ENCODE measurements around the gene TLL2. TPM values are rescaled to one million over a fixed set of nuclear protein-coding genes. Genes with fewer than 3 reads are reported as not detected.
"Not testable (repeated sequence)": the region's sequence is repeated elsewhere in the genome, so short reads cannot be mapped to it uniquely, and the experiment has no call there.

The TLL2 gene
- total and polyA plus RNA-seq, 2 of the 4 experiments (the other 2 are of a cell fraction) = under 0.01 to 0.05 TPM

GRCh38 chr10:96548589-96548988 is 34.9 kb upstream of the TLL2 start:
- no peak overlapping the region for H2BK120ac ChIP-seq (ENCODE audit: low read depth, low read length)
- no peaks in the 10 kb centered on the region for H3K4me1 ChIP-seq (ENCODE audit: control insufficient read depth, insufficient read depth, low read length)
- no peak overlapping the region for H2AK9ac ChIP-seq (replicated peaks; ENCODE audit: low read depth, low read length, poor library complexity)
- H3K9ac ChIP-seq (ENCODE audit: low read depth, low read length) = no peak overlapping the region
- no CpG with 5 or more reads among the region's 5 CpGs for WGBS, 2 experiments (ENCODE audit: extremely low coverage in 2 of 2, insufficient read length in 1 of 2)
- no peak overlapping the region for H3K4me3 ChIP-seq (ENCODE audit: insufficient read depth, low read depth, low read length)
- no peak overlapping the region for H3K4ac ChIP-seq (ENCODE audit: low read depth, low read length)
- no peak overlapping the region for H2BK15ac ChIP-seq (ENCODE audit: low read depth, low read length)
- H4K20me1 ChIP-seq (ENCODE audit: insufficient read depth, low read length) = peaks cover 19% of the 10 kb centered on the region; the same call in 1 of the 2 replicates
- no peak for DNase-seq
- H2AK5ac ChIP-seq (ENCODE audit: low read depth, low read length) = no peak overlapping the region
- no peak overlapping the region for H3K27ac ChIP-seq (ENCODE audit: insufficient read depth, low read length)
- no peaks in the 10 kb centered on the region for H3K27me3 ChIP-seq (ENCODE audit: control insufficient read depth, insufficient read depth, low read length)
- no peaks in the 10 kb centered on the region for H3K9me3 ChIP-seq (ENCODE audit: control insufficient read depth, insufficient read depth, low read length)
- ChIA-PET POLR2A (ENCODE audit: unreplicated experiment) (no interaction called here), CTCF (no interaction called here)
- peaks cover 22 to 28% of the 10 kb centered on the region in 2 experiments for H3K79me1 ChIP-seq (ENCODE audit: low read depth in 1 of 2, low read length in 2 of 2)
- H4K5ac ChIP-seq (ENCODE audit: low read depth, low read length) = no peak overlapping the region
- H4K8ac ChIP-seq (ENCODE audit: low read depth in 2 of 2, low read length in 2 of 2) = no peak overlapping the region
- dilution Hi-C loops (cut with HindIII; ENCODE audit: low sequenced_read_pairs, unreplicated experiment) (no loop called here), in situ Hi-C loops (cut with MboI; ENCODE audit: low sequenced_read_pairs) (no loop called here), intact Hi-C loops (cut with micrococcal nuclease) (no loop called here)
- H3K56ac ChIP-seq (ENCODE audit: extremely low read depth, insufficient read depth, low read length) = no peak overlapping the region
- H3K23ac ChIP-seq (ENCODE audit: low read depth, low read length) = no peak overlapping the region
- H4K91ac ChIP-seq (ENCODE audit: insufficient read depth, low read depth, low read length) = no peak overlapping the region
- no peak overlapping the region for H3K14ac ChIP-seq (replicated peaks; ENCODE audit: low read depth, low read length)
- ATAC-seq (ENCODE audit: low read depth) = no peak
- peaks cover 22% of the 10 kb centered on the region for H3K36me3 ChIP-seq (ENCODE audit: control insufficient read depth, insufficient read depth, low read length)
- H3K4me2 ChIP-seq (ENCODE audit: low read depth, low read length) = no peak overlapping the region
- no peak overlapping the region for H3K18ac ChIP-seq (ENCODE audit: low read depth, low read length)
- no peak overlapping the region for H2BK5ac ChIP-seq (ENCODE audit: low read depth, low read length, poor library complexity, severe bottlenecking)
- no peak overlapping the region for H2AFZ ChIP-seq (replicated peaks; ENCODE audit: low read length, poor library complexity)
- BruUV-seq (replicated peaks) = no TSS peak
- H3K9me1 ChIP-seq (ENCODE audit: insufficient read depth, low read length) = no peaks in the 10 kb centered on the region; the same call in 1 of the 2 replicates
- TF ChIP-seq ELK1 (IDR thresholded peaks at IDR 0.05; ENCODE audit: borderline replicate concordance, low read depth, low read length) = no peak
- no peak for TF ChIP-seq USF2 (IDR thresholded peaks at IDR 0.05; ENCODE audit: low read depth, low read length)
- no peak for TF ChIP-seq SMC3 (IDR thresholded peaks at IDR 0.05; ENCODE audit: low read depth, low read length)
- no peak for TF ChIP-seq MXI1 (IDR thresholded peaks at IDR 0.05; ENCODE audit: borderline replicate concordance, low read depth, low read length)
- TF ChIP-seq RFX5 (IDR thresholded peaks at IDR 0.05; ENCODE audit: low read depth, low read length) = no peak
- H2BK20ac ChIP-seq (ENCODE audit: low read depth, low read length) = no peak overlapping the region

- H4K5ac ChIP-seq (ENCODE audit: low read depth, low read length); H2BK120ac ChIP-seq (ENCODE audit: low read depth, low read length); H3K9me3 ChIP-seq (ENCODE audit: control insufficient read depth, insufficient read depth, low read length); H3K4me3 ChIP-seq (ENCODE audit: insufficient read depth, low read depth, low read length); intact Hi-C loops (cut with micrococcal nuclease); H2AFZ ChIP-seq (replicated peaks; ENCODE audit: low read length, poor library complexity); H3K4ac ChIP-seq (ENCODE audit: low read depth, low read length); CTCF ChIA-PET; H2BK5ac ChIP-seq (ENCODE audit: low read depth, low read length, poor library complexity, severe bottlenecking); H3K18ac ChIP-seq (ENCODE audit: low read depth, low read length); H3K56ac ChIP-seq (ENCODE audit: extremely low read depth, insufficient read depth, low read length); H3K14ac ChIP-seq (replicated peaks; ENCODE audit: low read depth, low read length); H4K91ac ChIP-seq (ENCODE audit: insufficient read depth, low read depth, low read length); H3K9me1 ChIP-seq (ENCODE audit: insufficient read depth, low read length); H3K4me1 ChIP-seq (ENCODE audit: control insufficient read depth, insufficient read depth, low read length); ATAC-seq (ENCODE audit: low read depth); dilution Hi-C loops (cut with HindIII; ENCODE audit: low sequenced_read_pairs, unreplicated experiment); POLR2A ChIA-PET (ENCODE audit: unreplicated experiment); H2BK15ac ChIP-seq (ENCODE audit: low read depth, low read length); H3K27me3 ChIP-seq (ENCODE audit: control insufficient read depth, insufficient read depth, low read length); H3K4me2 ChIP-seq (ENCODE audit: low read depth, low read length); H3K23ac ChIP-seq (ENCODE audit: low read depth, low read length); H2BK20ac ChIP-seq (ENCODE audit: low read depth, low read length); H2AK5ac ChIP-seq (ENCODE audit: low read depth, low read length); BruUV-seq (replicated peaks); DNase-seq; H4K8ac ChIP-seq (ENCODE audit: low read depth in 2 of 2, low read length in 2 of 2); H3K27ac ChIP-seq (ENCODE audit: insufficient read depth, low read length); H3K9ac ChIP-seq (ENCODE audit: low read depth, low read length); H2AK9ac ChIP-seq (replicated peaks; ENCODE audit: low read depth, low read length, poor library complexity); in situ Hi-C loops (cut with MboI; ENCODE audit: low sequenced_read_pairs): not testable (repeated sequence)
- Histone ChIP-seq H3K36me3 (ENCODE audit: control insufficient read depth, insufficient read depth, low read length) (peaks cover 25% of the 10 kb centered on the region), H4K20me1 (ENCODE audit: insufficient read depth, low read length) (peaks cover 16% of the 10 kb centered on the region; the same call in 1 of the 2 replicates), H3K79me1 (ENCODE audit: low read depth in 1 of 2, low read length in 2 of 2) (peaks cover 20 to 33% of the 10 kb centered on the region in 2 experiments)
- WGBS, 2 experiments (ENCODE audit: extremely low coverage in 2 of 2, insufficient read length in 1 of 2) = 100% methylated on average over 2 of the region's 10 CpGs; no CpG with 5 or more reads in 1 of the 2 experiments
Observed at GRCh38 chr10:96545558-96545957, 31.8 kb upstream of the TLL2 start.
